Thyroid gland (tissue), 4 donors: Measurements from ENCODE around the gene BCO1.

Source experiments
- CTCF ChIP-seq, 6 experiments: fragments of 200-600 bp in 3 of 6; fragments of 450-650 bp in 3 of 6; sonication (generic) in 3 of 6; IDR thresholded peaks; one replicate each; pipeline ENCODE4 v1.5.1; 2016 to 2019; ENCODE audit warnings: antibody characterized with exemption in 6 of 6, mild to moderate bottlenecking in 2 of 6, inconsistent platforms in 1 of 6, moderate library complexity in 1 of 6
- POLR2A ChIP-seq, 2 donors: fragments of 450-650 bp; IDR thresholded peaks; one replicate each; pipeline ENCODE4 v1.6.1; 2017; ENCODE audit warnings: antibody characterized with exemption in 2 of 2, mild to moderate bottlenecking in 2 of 2, moderate library complexity in 1 of 2

- no peak for TF ChIP-seq CTCF (IDR thresholded peaks at IDR 0.05)
- TF ChIP-seq POLR2A (IDR thresholded peaks at IDR 0.05): no peak
Observed at GRCh38 chr16:81239367-81240121, 1.1 kb downstream of the BCO1 start.
